Kidney epithelial cell (primary cell): ENCODE results near the gene PTCH2. TPM values are rescaled to one million over a fixed set of nuclear protein-coding genes. Genes with fewer than 3 reads are reported as not detected.

Experiments used
- DNase-seq: peaks from one replicate; pipeline ENCODE4 v3.0.0-alpha.2; 2010; ENCODE audit warnings: low read depth
- H3K27me3 ChIP-seq: 2 replicates; pipeline ENCODE4 v1.6.0; 2011; ENCODE audit warnings: low read length; ENCODE audit not compliant: control insufficient read depth, insufficient read depth
- H3K36me3 ChIP-seq: 2 replicates; pipeline ENCODE4 v1.5.1; 2011; ENCODE audit warnings: low read length; ENCODE audit not compliant: control insufficient read depth, insufficient read depth
- H3K4me3 ChIP-seq: 2 replicates; pipeline ENCODE4 v1.5.1; 2011; ENCODE audit warnings: low read depth, mild to moderate bottlenecking, control low read depth, low read length
- CTCF ChIP-seq: IDR thresholded peaks from 2 replicates; pipeline ENCODE4 v1.5.1; 2011; ENCODE audit warnings: mild to moderate bottlenecking, moderate library complexity, low read length, control low read depth, inconsistent platforms; ENCODE audit not compliant: insufficient read depth, poor library complexity, severe bottlenecking
- total RNA-seq: library from RNA; depleted of rRNA; stranded (reverse); fragments of >200 nt; gene quantifications from 2 replicates; pipeline ENCODE4 v1.2.3, GENCODE V29; 2015

The PTCH2 gene
- total RNA-seq, 1 donor from 2014 or later: 0.38 TPM

GRCh38 chr1:44806025-44806703 is 36.9 kb downstream of the PTCH2 start:
- Histone ChIP-seq H3K36me3 (peaks cover 11% of the 10 kb centered on the region), H3K4me3 (no peak overlapping the region), H3K27me3 (no peaks in the 10 kb centered on the region)
- no peak for TF ChIP-seq CTCF
- no peak for DNase-seq

GRCh38 chr1:44805311-44806024 is 37.6 kb downstream of the PTCH2 start:
- Histone ChIP-seq H3K4me3 (no peak overlapping the region), H3K27me3 (no peaks in the 10 kb centered on the region), H3K36me3 (peaks cover 11% of the 10 kb centered on the region)
- no peak for DNase-seq
- peak; percentile 2 for TF ChIP-seq CTCF

- no peak for TF ChIP-seq CTCF
- H3K36me3 ChIP-seq: peaks cover 11% of the 10 kb centered on the region
These were observed 39.5 kb downstream of the PTCH2 start for GRCh38 chr1:44803312-44804095.

GRCh38 chr1:44803062-44803311 is 40.1 kb downstream of the PTCH2 start:
- no peak for DNase-seq
- peaks cover 11% of the 10 kb centered on the region for H3K36me3 ChIP-seq
- H3K27me3 ChIP-seq: no peaks in the 10 kb centered on the region
- H3K4me3 ChIP-seq: no peak overlapping the region
- no peak for TF ChIP-seq CTCF

More at GRCh38 chr1:44803312-44804095, 39.5 kb downstream of the PTCH2 start:
- no peak for DNase-seq
- H3K27me3 ChIP-seq: no peaks in the 10 kb centered on the region
- no peak overlapping the region for H3K4me3 ChIP-seq

- peak overlapping the region; percentile 37 for H3K4me3 ChIP-seq
- peaks cover 11% of the 10 kb centered on the region for H3K36me3 ChIP-seq
- H3K27me3 ChIP-seq: no peaks in the 10 kb centered on the region
- DNase-seq: no peak
- TF ChIP-seq CTCF: no peak
These were observed 40.6 kb downstream of the PTCH2 start for GRCh38 chr1:44802306-44803061.
